ENCODE data around the gene NECAB2.

Gene NECAB2

DNA sequence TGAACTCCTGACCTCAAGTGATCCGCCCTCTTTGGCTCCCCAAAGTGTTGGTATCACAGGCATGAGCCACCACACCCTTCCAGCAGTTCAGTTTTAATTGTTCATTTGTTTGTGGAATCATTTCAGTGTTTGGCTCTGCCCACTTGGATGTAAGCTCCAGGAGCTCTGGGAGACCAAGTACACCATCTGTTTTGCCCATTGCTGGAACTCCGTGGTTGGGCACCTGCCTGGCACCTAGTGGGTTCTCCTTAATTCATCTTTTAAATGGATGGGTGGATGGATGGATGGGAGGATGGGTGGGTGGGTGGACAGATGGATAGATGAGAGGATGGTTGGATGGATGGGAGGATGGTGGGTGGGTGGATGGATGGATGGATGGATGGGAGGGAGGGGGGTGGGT lies 953 bp upstream of the NECAB2 start:
- DNase-seq (ENCODE audit: low read depth) = no peak

DNA sequence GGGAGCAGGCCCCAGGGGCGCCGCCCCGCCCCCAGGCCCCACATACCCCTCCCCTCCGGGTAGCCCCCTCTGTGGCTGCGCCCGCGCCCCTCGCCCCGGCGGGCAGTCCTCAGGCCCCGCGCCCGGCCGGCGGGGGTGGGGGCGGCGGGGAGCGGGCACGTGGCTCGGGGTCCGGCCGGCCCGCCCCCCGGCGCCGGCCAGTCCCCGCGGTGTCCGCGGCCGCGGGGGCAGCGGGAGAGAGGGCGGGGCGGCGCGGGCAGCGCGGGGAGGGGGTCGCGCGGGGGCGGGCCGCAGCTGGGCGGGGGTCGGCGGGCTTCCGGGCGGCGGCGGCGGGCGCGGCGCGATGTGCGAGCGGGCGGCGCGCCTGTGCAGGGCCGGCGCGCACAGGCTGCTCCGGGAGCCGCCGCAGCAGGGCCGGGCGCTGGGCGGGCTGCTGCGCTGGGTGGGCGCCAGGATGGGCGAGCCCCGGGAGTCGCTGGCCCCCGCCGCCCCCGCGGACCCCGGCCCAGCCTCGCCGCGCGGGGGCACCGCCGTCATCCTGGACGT lies 335 bp downstream of the NECAB2 start:
- no peak for DNase-seq (ENCODE audit: low read depth)

DNA sequence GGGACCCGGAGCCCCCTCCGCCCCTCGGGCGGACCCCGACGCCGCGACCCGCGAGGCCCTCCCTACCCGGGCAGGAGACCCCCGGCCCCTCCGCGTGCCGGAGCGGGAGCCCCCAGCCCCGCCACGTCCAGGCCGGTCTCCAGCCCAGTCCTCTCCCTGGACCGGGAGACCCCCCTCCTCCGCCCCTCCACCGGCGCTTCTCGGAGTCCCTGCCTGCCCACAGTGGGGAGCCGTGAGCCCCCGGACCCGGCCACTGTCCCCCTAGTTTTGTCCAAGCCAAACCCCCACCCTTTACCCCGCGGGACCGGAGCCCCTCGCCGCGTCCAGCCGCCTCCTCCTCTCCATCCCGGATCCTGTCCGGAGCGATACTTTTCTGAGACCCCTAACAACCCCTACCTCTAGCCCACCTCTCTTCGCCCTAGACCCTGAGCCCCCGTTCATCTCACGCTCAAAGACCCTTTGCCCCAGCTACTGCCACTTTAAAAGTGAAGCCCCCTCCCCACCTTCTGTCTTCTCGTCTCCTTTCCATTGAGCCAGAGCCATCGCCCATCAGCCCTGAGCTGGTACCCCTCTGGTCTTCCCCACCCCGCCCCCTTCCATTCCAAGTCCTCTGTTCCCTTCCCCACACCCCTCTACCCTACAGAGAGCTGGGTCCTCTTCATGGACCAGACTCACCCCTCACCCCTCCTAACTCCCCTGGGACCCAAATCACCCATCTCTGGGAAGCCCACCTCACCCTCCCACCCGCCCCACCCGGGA lies 1.0 kb downstream of the NECAB2 start:
- DNase-seq (ENCODE audit: low read depth) = no peak

DNA sequence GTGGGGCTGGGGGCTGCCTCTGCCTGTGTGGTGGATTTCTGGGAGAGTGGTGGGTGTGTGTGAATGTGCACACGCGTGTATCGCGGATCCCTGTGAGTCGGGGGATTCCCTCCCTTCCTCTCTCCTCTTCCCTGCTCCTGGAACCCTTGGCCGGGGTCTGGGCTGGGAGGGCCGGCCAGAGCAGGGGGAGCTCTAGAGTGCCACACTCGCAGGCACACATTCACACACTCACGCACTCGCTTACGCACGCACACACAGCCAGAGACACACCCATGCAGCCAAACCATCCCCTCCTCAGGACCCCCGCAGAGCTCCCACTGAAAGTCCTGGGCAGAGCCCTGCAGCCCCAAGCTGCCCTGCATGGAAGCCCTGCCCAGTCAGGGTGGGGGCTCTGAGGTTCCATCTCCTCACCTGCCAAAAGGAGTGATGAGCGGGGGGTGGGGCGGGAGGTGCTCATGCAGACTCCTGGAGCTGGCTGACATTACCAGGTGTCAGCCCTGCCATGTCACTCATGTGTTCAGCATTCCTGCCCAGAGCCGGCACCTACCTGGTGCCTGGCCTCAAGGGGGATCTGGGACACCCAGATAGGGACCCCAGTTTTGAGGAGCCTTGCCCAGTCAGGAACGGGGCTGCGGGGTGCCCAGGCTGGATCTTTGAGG lies 1.9 kb downstream of the NECAB2 start:
- DNase-seq (ENCODE audit: low read depth) = no peak

DNA sequence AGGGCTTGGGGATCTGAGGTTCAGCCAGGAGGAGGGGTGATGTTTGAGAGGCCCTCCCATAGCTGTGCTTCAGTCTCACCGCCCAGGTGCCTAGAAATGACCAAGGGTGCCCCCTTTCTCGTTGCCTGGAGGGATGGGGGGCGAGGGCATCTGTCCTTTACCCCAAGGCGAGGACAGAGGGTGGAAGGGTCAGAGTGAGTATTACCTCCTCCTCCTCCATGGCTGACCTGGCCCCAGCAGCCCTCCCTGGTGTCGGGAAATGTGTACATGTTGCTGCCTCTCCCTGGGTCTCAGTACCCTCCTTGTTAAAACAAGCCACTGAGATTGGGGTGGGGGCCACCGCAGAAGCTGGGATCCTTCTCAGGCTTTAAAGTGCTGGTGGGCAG lies 2.4 kb downstream of the NECAB2 start:
- DNase-seq (ENCODE audit: low read depth) = no peak

DNA sequence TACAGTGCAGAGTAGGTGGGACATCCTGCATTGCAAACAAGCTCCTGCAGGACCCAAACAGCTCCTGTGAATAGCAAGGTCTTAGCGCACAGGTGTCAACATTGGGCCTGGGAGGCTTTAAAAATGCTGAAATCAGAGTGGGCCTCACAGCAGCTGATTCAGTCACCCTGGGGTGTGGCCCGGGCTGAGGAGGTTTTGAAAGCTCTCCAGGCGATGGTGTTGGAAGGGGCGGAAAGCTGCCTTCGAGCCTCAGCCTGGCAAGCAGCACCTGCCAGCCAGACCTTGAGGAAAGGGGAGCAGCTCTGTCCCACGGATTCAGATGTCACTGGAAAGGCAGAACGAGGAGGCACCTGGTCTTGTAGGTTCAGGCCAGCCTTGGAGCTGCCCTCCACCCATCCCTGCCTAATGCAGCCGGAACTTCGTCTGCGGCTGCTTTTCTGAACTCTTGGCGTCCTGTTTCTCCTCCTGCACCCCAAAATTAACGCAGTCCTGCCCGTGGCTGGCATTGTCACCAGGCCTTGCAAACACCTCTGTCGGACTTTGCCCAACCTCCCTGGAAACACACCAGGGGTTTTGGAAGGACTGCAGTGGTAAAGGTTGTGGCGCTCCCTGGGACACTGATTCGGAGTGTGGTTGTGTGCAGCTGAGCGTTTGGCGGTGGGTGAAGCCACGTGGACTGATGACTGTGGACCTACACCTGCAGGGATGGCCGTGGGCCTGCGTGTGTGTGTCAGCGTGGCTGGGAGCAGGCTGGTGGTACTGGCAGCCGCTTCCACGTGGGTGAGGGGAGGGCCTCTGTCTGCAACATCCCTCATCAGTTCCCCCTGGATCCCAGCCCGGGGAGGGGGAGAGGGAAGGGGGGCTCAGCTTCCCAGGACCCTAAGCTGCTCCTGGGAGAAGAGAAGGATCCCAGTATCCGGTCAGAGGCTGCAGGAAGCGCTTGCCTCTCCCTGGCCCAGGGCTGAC lies 3.4 kb downstream of the NECAB2 start:
- DNase-seq (ENCODE audit: low read depth) = no peak

DNA sequence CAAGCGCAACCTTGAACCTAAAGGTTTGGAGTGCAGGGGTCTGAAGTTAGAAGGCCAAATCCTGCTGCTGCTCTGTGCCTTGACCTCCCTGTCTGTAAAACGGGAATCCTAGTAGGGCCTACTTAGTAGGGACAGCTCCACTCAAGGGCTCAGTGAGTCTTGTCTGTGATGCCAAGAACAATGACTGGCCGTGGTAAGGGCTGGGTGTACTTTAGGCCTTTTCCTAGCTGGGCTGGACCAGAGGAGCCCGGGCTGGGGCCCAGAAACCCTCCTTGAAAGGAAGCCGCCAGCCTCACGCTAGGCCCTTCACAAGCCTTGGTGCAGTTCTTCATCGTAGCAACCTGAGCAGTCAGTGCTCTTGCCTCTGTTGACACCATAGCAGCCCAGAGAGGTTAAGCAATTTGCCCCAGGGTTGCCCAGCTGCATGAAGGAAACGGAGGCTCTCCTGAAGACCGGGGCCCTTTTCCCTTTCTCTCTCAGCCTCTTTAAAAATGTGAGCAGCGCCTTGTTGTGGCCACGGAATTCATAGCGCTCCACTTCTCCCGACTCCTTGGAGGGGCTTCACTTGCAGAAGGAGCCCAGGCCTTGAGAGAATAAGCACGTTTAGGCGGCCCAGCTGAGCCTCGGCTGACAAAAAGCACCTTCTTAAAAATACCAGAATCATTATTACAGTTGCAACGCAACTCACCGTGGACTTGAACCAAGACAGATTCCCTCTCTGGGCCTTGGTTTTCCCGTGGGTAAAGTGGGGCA lies 4.4 kb downstream of the NECAB2 start:
- no peak for DNase-seq (ENCODE audit: low read depth)

DNA sequence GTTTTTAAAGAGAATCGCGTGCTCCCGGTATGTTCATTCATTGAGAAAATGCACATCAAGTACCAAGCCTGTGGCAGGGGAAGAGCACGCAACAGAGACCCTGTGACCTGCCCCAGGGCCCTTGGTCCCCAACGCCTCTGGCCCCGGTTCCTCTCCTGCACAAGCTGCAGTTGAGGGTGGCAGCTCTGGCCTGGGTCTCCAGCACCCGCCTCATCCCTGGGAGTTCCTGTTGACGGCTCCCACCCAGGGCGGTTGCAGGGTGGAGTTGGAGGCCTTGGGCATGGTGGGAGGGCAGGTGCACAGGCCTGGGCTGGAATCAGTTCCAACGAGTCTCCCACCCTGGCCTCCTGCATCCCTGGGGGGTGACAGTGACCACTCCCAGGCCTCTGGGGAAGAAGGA lies 5.0 kb downstream of the NECAB2 start:
- DNase-seq (ENCODE audit: low read depth) = no peak

DNA sequence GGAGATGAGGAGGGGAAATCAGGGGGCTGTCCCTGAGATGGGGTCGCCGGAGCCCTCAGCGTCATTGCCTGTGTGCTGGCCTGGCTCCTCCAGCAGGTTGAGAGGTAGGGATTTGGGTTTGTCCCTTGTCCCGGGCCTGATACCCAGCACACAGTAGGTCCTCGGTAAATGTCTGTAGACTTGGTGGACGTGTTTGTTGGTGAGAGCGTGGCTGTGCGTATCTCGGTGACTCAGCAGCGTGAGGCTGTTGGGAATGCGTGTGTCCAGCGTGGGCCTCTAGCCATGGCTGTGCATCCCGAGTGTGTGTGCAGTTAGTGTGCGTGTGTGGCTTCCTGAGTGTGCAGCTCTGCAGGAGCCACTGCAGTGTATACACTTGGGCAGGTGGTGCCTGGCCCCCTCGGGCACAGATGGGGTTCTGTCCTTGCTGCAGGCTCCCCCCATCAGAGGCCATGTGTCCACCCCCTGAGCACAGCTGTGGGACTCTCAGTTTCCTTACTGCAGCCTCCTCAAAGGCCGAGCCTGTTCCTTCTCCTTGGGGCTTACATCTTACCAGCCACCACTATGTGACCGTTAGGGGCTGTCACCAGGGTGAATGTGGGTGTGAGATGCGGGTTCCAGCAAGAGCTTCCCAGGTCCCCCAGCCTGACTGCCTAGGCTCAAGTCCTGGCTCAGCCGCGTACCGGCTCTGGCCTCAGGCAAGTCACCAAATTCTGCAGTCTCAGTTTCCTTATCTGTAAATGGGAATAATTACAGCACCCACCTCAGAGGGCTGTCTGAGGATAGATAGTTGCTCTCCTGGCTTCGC lies 5.7 kb downstream of the NECAB2 start:
- DNase-seq (ENCODE audit: low read depth) = no peak

DNA sequence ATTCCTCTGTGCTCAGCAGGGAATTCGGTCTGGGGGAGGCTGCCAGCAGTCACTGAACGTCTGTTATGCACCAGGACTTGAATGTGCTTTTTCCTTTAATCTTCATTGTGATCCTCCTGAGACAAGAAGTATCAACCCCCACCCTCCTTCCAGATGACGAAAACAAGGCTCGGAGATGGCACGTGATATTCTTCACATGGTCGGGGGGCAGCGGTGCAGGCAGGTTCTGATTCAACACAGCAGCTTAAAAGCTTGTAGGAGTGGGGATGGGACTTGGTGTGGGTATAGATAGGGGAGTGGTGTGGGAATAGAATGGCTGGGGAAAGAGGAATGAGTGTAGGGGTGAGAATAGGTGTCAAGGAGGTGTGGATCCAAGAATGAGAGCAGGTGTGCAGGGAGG lies 6.4 kb downstream of the NECAB2 start:
- no peak for DNase-seq (ENCODE audit: low read depth)

DNA sequence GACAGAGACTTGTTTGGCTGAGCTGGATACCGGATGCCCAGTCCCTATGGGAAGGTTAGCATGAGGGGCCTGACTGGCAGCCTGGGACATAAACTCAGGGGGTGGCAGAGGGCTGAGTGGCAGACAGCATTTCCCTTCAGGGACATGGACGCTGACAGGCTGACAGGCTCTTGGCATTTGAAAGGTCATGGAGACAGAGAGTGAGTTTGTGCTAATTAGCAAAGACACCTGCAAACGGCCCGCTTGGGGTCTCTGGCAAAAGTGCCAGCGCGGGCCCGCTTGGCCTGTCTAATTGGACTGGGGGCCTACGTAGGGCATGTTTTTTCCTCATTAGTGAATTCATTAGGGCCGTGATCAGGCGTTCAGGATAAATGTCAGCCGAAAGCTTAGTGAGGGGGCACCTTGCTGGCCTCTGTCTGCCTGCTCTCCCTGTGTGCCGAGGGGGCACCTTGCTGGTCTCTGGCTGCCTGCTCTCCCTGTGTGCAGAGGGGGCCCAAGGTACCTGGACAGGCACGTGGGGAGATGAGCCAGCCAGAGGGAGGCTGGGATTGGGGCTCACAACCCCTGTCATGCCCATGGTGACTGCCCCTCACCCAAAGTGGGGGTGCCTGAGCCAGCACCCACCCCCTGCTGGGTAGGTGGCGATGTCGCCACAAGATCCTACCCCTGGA lies 7.7 kb downstream of the NECAB2 start:
- DNase-seq (ENCODE audit: low read depth) = no peak

DNA sequence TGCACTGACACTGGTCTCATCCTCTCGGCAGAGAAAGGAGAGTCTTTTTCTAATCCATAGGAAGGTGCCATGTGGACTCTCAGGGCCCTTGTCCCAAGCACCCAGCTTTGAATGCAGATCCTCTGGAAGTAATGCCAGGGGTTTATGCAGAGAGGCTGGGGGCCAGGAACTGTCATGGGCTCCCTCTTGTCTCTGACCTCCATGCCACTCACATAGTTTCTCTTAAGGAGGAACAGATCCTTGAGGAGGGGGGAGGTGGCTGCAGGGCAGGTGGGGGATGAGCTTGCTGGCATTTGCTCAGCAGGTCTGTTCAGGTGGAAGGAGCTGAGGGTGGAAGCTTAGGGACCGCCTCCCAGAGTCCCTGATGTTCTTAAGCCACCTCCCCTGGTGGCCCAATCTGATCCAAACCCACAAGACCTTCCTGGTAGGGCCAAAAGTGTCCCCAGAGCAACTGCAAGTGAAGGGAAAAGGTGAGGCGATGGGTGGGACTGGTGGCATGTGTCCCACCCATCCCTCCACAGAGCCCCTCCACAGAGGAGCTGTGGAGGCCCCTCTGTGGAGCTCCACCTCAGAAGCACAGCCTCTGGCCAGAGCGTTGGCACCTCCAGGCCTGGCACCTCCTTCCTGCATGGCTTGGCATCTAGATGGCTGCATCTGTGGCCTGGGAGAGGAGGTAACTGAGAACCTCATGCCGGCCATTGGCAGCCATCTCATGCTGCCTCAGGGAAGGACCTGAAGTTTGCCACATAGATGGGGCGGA lies 9.2 kb downstream of the NECAB2 start:
- DNase-seq (ENCODE audit: low read depth) = no peak

DNA sequence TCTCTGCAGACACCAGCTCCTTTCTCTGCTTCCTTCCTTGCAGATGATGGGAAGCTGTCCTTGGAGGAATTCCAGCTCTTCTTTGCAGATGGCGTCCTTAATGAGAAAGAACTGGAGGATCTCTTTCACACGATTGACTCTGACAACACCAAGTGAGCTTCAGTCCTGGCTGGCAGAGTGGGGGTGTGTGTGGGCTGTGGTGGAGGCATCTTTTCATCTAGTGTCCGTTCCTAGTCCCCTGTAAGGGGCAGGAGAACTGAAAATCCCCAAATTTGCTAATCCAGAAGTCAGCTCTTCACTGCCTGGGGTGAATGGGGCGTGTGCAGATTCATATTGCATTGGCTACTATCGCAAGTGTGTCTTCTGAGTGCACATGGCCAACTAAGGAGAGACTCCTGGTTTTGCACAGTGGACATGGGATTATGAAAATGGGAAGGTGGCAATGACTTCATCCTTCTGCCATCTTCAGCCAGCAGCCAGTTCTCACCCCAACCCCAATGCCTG lies 10.4 kb downstream of the NECAB2 start:
- DNase-seq (ENCODE audit: low read depth) = no peak

DNA sequence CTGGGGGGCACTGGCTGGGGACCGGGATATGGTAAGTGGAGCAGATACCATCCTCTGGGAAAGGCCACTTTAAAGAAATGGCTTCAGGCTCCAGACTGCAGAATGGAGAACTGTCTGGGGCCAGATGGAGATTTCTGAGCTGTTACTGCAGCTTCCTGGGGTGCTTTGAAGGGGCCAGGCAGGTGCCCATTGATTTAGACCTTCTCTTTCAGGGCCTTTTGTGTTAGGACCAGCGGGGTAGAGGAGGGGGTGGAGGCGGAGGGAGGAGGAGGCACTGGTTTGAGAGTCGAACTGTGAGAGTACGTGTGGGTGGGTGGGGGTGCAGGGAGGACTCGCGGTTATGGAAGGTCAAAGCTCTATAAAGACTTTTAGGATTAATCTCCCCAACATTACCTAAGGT lies 11.4 kb downstream of the NECAB2 start:
- DNase-seq (ENCODE audit: low read depth) = no peak

DNA sequence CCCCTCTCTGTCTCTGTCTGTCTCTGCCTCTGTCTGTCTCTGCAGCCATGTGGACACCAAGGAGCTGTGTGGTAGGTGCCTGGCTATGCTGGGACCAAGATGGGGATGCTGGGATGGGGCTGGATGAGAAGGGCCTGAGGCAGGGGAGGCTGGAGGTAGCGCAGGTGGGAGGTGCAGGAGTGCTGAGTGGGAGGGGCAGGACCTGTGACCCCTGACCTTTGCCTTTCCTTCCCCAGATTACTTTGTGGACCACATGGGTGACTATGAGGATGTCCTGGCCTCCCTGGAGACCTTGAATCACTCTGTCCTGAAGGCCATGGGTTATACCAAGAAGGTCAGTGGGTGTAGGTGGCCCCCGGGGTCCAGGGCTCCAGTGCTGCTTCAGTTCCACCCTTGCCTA lies 12.8 kb downstream of the NECAB2 start:
- no peak for DNase-seq (ENCODE audit: low read depth)

DNA sequence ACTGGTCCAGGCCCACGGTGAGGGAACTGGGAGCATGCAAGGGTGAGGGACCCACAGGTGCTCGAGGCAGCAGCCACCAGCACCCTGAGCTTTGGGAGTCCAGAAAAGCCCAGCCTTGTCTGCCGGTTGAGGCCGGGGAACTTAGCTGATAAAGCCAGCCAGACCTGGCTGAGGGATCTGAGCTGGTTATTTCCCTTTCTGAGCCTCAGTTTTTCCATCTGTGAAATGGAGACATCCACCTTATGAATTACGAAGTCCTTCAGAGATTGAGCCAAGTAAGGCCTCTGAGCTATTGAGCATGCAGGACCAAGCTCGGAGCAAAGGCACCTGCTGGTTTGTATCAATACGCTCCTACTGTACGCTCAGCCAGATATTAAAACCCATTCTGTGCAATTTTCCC lies 13.8 kb downstream of the NECAB2 start:
- no peak for DNase-seq (ENCODE audit: low read depth)

DNA sequence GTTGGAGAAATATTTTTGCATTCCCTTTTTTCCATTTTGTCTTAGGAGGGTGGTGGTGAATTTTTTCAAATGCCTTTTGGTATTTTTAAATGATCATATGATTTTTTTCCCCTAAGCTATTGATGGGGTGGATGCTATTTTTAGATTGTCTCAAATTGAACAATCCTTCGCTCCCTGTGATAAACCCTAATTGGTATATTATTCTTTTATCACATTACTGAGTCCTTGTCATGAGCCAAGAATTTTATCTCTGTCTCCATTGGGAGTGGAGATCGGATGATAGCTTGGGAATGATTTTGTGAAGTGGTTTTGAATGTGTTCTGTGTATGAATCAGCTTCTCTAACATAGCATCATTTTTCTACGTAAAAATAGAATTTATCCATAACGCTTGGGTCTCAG lies 15.4 kb downstream of the NECAB2 start:
- no peak for DNase-seq (ENCODE audit: low read depth)

DNA sequence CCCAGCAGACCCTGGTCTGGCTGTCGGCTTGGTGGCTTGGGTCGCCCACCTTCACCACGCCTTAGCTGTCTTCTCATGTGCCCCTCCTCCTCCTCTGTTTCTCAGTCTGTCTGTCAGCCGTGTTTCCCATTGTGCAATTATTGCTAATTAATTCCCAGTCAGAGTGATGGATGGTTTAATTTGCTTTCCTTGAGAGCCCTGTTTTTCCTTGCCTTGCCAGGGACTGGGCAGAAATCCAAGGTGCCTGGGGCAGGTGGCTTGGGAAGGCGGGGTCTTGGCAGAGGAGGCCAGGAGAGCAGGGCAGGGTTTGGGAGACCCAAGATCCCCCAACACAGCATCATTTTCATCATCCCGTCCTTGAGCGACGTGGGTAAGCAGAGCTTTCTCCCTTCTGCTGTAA lies 21.3 kb downstream of the NECAB2 start:
- DNase-seq (ENCODE audit: low read depth) = no peak

DNA sequence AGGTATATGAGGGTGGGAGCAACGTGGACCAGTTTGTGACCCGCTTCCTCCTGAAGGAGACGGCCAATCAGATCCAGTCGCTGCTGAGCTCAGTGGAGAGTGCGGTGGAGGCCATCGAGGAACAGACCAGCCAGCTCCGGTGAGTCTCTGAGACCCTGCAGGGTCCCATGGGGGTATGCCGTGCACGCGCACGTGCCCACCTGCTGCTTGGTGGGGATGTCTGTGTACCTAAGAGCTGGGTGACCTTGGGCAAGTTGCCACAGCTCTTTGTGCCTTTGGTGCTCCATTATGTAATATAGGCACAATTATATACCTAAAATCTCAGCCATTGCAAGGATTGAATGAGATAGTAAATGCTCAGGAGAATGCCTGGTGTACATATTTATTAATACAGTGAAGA lies 22.4 kb downstream of the NECAB2 start:
- DNase-seq (ENCODE audit: low read depth) = no peak

Data from stimulated activated CD8-positive, alpha-beta memory T cell treated with anti-CD3 and anti-CD28 coated beads, Interleukin-15, amount 100 ng/mL, for 1 hour (primary cell).